ENCODE results near the gene MEX3A. TPM values are rescaled to one million over a fixed set of nuclear protein-coding genes. Genes with fewer than 3 reads are reported as not detected.

The MEX3A gene
- total and polyA plus RNA-seq, 4 donors, result 0.26 to 8.1 (median 1.1) TPM

- DNase-seq (no peak), ATAC-seq (ENCODE audit: insufficient read depth, low FRiP score) (no peak)
- Histone ChIP-seq H3K4me3 (peak overlapping the region; percentile 80), H3K9me3 (ENCODE audit: control insufficient read depth in 4 of 4, insufficient read depth in 3 of 4, low read length in 3 of 4) (no peaks in the 10 kb centered on the region), H3K4me1 (ENCODE audit: control insufficient read depth in 5 of 5, insufficient read depth in 5 of 5, low read length in 5 of 5) (peaks cover 2 to 8% (median 5%) of the 10 kb centered on the region in 5 donors), H3K27ac (ENCODE audit: low read depth in 1 of 2, low read length in 1 of 2) (peak overlapping the region; percentile 85 to 89), H3K36me3 (ENCODE audit: control insufficient read depth in 4 of 4, insufficient read depth in 4 of 4, low read length in 4 of 4) (peaks cover 0 to 5% (median 2%) of the 10 kb centered on the region in 4 donors), H3K27me3 (ENCODE audit: control insufficient read depth in 3 of 3, insufficient read depth in 3 of 3, low read length in 2 of 3) (no peaks in the 10 kb centered on the region), H3K9ac (ENCODE audit: insufficient read depth in 1 of 2, low read length in 2 of 2) (peak overlapping the region; percentile 44 to 63)
- no peak for TF ChIP-seq CTCF (IDR thresholded peaks at IDR 0.05; ENCODE audit: control extremely low read depth, extremely low read depth)
- WGBS, 2 donors, result 13 to 18% methylated on average over 17 of the region's 17 CpGs
These were observed 26.8 kb downstream of the MEX3A start for GRCh38 chr1:156055281-156056048.

DNA sequence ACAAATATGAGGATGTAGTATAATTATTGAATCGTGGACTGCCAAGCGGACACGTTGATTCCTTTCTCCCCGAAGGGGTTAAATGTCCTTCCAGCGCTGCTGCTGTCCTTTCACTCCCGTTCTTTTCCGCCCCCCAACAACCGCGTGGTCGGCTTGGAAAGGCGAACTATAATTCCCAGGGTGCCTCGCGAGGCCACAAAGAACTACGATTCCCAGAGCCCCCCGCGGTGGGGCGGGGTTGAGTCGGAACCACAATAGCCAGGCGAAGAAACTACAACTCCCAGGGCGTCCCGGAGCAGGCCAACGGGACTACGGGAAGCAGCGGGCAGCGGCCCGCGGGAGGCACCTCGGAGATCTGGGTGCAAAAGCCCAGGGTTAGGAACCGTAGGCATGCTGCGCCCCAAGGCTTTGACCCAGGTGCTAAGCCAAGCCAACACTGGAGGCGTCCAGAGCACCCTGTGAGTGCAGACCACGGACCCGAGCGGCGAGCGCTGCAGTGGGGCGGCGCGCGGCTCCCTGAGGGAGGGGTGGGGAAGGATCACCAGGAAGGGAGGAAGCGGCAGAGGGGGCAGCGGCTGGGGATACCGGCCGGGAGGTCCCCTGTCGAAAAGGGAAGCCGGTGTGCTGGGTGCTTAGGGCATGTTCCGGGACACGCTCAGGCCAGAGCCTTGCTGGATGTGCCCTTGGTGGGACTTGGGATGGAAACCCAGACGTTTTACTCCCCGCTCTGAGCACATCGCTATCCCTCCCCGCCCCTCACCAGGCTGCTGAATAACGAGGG, 27.6 kb downstream of the MEX3A start, which contains the start of gene LAMTOR2:
LAMTOR2 (plus strand) TSS at position 283 of the 781 bp plus-strand sequence; CDS start at position 391, 108 bp downstream.
- H3K27me3 ChIP-seq (ENCODE audit: control insufficient read depth in 3 of 3, insufficient read depth in 3 of 3, low read length in 2 of 3), result no peaks in the 10 kb centered on the region
- 0% methylated on average over 53 of the region's 53 CpGs for WGBS, 2 donors
- peaks cover 0 to 10% (median 2%) of the 10 kb centered on the region in 4 donors for H3K36me3 ChIP-seq (ENCODE audit: control insufficient read depth in 4 of 4, insufficient read depth in 4 of 4, low read length in 4 of 4)
- DNase-seq (peak; percentile 99 to 100 (median 99)), ATAC-seq (ENCODE audit: insufficient read depth, low FRiP score) (peak; percentile 93)
- H3K9ac ChIP-seq (ENCODE audit: insufficient read depth in 1 of 2, low read length in 2 of 2), result peak within 1 kb of the TSS; percentile 76 to 84
- no peak for TF ChIP-seq CTCF (IDR thresholded peaks at IDR 0.05; ENCODE audit: control extremely low read depth, extremely low read depth)
- peak within 1 kb of the TSS; percentile 80 for H3K4me3 ChIP-seq
- H3K4me1 ChIP-seq (ENCODE audit: control insufficient read depth in 5 of 5, insufficient read depth in 5 of 5, low read length in 5 of 5), result peaks cover 4 to 8% (median 5%) of the 10 kb centered on the region in 5 donors
- H3K9me3 ChIP-seq (ENCODE audit: control insufficient read depth in 4 of 4, insufficient read depth in 3 of 4, low read length in 3 of 4), result no peaks in the 10 kb centered on the region
- peak within 1 kb of the TSS; percentile 85 to 89 for H3K27ac ChIP-seq (ENCODE audit: low read depth in 1 of 2, low read length in 1 of 2)

- peaks cover 4 to 8% (median 6%) of the 10 kb centered on the region in 5 donors for H3K4me1 ChIP-seq (ENCODE audit: control insufficient read depth in 5 of 5, insufficient read depth in 5 of 5, low read length in 5 of 5)
- no peaks in the 10 kb centered on the region for H3K9me3 ChIP-seq (ENCODE audit: control insufficient read depth in 4 of 4, insufficient read depth in 3 of 4, low read length in 3 of 4)
- 0% methylated on average over 26 to 44 of the region's 49 CpGs for WGBS, 2 donors
- no peaks in the 10 kb centered on the region for H3K27me3 ChIP-seq (ENCODE audit: control insufficient read depth in 3 of 3, insufficient read depth in 3 of 3, low read length in 2 of 3)
- DNase-seq (peak; percentile 92 to 96 (median 95)), ATAC-seq (ENCODE audit: insufficient read depth, low FRiP score) (peak; percentile 86)
- peak within 1 kb of the TSS; percentile 86 for H3K4me3 ChIP-seq
- H3K9ac ChIP-seq (ENCODE audit: insufficient read depth in 1 of 2, low read length in 2 of 2), result peak within 1 kb of the TSS; percentile 76 to 84
- H3K27ac ChIP-seq (ENCODE audit: low read depth in 1 of 2, low read length in 1 of 2), result peak within 1 kb of the TSS; percentile 83 to 89
- TF ChIP-seq CTCF (IDR thresholded peaks at IDR 0.05; ENCODE audit: control extremely low read depth, extremely low read depth), result no peak
- H3K36me3 ChIP-seq (ENCODE audit: control insufficient read depth in 4 of 4, insufficient read depth in 4 of 4, low read length in 4 of 4), result peaks cover 2 to 12% (median 5%) of the 10 kb centered on the region in 4 donors
These were observed 28.3 kb downstream of the MEX3A start, which contains the start of gene UBQLN4 for GRCh38 chr1:156053768-156054499. Gene UBQLN4 (minus strand): TSS chr1:156053798. CDS start chr1:156053701, 97 bp downstream.
